HG03159 (cell line): ENCODE data around the gene C6orf141.

Experiments used
- ATAC-seq: cut with Tn5 transposase; IDR thresholded peaks from one replicate; pipeline ENCODE4 v1.9.1; 2021; ENCODE audit warnings: mild to moderate bottlenecking, moderate library complexity; ENCODE audit not compliant: unreplicated experiment

Gene C6orf141

DNA sequence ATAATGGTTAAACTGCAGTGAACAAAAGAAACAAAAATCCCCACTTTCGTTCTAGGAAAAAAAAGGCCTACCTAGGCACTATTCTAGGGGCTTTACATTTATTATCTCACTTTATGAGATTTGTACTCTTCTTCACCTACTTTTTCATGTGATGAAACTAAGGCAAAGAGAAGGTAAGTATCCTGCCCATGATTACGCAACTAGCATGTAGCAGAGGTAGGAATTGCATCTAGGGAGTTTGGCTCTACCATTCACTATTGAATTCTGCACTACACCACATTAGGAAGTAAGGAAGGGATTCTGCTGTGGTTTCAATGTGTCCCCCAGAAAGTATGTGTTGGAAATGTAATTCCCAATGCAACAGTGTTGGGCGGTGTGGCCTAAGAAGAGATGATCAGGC is 11.4 kb upstream of the C6orf141 start:
- ATAC-seq = no peak

DNA sequence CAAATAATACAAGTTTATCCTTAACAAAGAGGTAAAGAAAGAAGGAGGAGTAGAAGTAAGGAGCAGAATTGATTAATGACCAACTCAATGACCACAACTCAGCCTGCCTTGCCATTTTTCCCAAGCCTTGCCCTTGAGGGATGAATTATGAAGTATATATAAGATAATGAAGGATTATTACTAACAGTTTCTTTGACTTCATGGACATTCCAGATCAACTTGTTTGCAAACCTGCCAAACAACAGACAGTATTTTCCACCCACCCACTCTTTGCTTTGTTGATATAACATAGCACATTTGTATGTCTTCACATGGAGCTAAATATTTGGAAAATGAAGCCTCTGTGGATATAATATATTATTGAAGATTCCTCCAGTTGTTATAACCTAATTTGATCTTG is 9.9 kb upstream of the C6orf141 start:
- ATAC-seq = no peak

DNA sequence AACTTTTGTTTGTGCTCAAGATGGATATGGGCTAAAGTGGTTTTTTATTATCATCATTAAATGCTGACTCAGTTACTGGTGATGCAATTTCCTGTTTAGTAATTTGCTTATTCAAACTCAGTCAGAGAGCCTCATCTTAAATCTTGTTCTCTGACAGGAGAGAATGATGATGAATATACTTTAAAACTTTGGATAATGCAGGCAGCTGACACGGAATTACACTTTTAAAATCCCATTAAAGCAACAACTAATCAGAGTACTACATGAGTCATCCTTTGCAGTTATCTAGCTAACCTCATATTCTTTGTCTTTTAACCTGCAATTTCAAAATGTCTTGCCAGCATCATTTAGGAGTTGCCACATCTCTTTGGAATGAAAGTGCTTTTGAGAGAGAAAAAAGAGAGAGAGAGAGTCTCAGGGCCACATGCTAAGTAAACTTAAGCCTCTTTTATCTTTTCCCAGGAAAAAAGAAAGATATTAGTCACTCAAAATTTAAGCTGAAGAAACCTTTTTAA is 9.2 kb upstream of the C6orf141 start:
- no peak for ATAC-seq

DNA sequence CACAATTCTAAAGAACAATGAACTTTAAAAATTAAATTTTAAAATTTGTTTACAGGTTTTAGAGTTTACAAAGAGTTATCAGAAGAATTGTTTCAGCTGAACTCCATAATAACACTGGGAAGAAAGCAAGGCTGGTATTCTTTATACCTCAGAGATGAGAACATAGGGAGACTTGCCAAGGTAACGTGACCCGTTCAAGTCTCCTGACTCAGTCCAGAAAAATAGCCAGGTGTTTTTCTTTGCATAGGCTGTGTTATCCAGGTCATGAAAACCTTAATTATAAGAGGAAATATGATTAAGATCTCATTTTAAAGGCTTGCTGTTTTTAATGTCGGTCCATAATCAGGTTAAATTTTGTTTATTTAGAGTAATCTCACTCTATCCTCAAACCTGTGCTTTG is 8.5 kb upstream of the C6orf141 start:
- ATAC-seq = no peak

DNA sequence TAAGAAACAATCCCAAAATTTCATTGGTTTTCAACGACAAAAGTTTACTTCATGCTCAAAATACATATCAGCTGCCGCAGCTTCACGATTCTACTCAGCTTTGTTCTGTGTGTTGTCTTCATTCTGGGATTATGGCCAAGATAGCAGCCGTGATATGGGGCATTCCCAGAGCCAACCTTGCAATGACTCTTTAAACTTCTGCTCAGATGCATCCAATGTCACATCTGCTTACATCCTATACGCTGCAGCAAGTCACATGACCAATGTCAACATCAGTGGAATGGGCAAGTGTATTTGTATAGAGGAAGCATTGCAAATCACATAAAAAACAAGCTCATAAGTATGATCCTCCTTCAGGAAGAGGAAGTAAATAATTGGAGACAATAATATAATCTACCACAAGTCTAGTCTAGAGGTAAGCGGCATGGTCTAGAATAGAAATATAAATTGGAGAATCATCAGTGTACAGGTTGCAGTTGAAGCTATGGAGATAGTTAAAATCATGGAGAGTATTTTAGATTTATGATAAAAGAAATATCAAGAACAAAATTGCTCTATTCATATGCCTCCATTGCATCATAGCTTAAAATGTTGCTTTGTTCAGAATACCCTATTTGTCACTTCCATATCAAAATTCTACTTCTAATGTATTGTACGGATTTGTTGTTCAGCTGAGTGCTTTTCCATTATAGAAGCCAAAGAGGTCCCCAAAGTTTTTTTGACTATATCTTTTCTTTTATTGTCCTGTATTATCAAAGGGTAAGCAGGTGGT is 7.2 kb upstream of the C6orf141 start:
- ATAC-seq = no peak

DNA sequence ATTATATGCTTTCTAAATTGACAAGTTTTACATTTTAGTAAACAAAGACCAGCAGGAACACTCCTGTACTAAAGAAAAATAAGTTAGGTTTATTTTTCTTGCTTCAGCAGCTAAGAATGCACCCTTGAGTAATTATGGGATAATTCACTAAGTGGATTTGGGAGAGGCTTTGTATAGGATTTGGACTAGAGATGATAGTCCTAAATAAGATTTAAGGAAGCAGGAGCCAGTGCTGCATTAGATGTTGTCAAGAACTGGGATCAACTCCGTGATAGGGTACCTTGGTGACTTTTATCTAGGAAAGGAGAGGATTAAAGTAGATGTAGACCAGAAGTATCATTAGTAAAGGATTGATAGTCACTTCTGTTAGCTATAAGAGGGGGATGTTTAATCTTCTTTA is 4.1 kb upstream of the C6orf141 start:
- ATAC-seq = no peak

DNA sequence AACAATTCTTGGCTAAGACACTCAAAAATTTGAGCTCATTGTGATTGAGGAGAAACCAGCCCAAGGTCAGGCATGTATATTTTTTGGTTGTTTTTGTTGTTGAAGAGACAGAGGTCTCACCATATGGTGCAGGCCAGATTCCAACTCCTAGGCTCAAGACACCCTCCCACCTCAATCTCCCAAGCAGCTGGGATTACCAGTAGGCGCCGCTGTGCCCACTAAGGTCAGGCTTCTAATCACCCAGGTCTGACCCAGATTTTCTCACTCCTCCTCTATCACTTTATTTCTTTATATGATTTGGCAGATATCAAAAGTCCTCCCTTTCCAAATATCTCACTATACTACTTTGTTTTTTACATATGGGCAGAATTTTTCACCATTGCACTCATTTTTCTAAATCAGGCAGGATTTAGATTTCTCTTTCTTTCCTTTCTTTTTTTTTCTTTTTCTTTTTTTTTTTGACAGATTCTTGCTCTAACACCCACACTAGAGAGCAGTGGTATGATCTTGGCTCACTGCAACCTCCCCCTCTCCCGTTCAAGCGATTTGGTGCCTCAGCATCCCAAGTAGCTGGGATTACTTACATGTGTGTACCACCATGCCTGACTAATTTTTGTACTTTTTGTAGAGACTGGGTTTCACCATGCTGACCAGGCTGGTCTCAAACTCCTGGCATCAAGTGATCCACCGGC is 1.7 kb upstream of the C6orf141 start:
- no peak for ATAC-seq

DNA sequence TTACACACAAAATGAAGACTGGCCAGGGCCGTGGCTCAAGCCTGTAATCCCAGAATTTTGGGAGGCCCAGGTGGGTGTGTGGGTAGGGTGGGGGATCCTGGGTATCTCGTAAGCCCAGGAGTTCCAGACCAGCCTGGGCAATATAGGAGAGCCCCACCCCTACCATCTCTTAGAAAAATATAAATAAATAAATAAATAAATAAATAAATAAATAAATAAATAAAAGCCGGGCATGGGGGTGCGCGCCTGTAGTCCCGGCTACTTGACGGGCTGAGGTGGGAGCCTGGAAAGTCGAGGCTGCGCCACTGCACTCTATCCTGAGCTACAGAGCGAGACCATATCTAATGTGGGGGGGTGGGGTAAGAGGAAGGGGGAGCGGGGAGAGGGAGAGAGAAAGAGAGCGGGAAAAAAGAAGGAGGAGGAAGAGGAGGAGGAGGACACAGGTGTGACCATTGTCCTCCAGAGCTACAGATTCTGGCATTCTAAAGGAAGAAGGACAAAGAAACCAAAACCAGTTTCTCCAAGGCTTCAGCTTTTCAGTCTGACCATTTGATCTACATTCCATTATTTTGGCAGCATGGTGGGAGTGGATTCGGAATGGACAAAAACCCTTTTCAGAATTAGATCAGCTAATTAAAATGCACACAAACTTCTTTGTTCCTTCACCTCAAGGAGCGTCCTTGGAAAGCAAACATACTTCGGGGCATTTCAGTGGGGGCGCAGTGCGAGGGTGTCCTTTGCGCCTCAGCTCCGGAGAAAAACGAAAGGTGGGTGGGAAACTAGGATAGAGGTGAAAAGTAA is 577 bp upstream of the C6orf141 start:
- ATAC-seq = no peak

DNA sequence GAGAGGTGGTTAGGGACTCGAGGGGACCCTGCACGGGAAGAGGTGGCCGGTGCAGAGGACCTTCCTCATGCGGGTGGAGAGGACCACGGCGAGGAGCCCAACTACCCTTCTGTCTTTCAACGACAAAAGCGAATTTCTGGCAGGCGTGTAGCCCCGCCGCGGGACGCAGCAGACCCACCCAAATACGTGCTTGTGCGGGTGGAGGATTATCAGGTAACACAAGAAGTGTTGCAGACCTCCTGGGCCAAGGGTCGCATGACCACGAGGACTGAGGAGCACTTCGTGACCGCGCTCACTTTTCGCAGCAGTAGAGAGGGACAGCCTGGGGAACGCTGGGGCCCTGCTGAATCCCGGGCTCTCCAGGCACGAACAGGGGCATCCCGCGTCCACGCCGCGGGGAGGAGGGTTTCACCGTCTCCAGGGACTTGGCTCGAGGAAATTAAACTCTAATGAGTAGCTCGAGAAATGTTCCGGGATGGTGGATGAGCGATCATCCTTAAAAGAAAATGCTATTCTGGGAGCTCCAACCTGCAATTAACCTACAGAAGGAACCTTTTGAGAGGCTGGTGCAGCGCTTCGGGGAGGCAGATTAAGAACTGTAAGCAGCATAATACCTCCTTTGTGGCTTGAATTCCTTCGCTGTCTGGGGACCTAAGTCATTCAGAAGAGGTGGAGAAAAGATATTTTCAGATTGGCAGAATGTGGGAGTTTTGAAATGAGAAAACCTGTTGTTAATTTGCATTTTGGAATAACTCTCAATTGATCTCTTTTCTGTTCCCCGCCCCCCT is 804 bp downstream of the C6orf141 start:
- ATAC-seq = peak; percentile 45

DNA sequence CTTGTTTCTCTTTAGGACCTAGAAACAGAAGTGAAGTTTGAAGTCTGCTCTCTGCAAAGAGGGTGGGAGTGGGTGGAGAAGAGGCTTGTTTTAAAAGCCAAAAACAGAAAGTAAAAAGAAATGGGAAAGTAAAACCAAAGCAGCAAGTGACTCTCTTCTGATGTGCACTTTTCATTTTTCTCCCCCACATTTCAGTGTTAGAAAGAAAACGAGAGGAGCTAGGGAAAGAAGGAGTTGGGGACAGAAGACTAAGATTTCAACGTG is 1.3 kb downstream of the C6orf141 start:
- peak; percentile 41 for ATAC-seq

DNA sequence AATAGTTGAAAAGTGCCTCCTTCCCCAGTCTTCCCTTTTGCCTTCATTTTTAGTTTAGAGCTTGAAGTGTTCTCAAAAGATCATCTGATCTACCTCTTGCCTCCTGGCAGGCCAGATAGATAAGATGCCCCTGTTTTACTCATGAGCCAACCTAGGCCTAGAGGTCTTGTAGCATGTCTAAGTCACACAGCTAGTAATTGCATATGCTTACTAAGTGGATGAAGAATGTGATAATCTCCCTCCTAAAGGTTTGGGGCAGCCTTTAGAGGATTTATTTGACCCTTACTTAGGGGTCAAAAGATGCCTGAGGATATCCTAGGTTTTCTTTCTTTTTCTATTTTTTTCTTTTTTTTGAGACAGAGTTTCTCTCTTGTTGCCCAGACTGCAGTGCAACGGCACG is 2.1 kb downstream of the C6orf141 start:
- no peak for ATAC-seq

DNA sequence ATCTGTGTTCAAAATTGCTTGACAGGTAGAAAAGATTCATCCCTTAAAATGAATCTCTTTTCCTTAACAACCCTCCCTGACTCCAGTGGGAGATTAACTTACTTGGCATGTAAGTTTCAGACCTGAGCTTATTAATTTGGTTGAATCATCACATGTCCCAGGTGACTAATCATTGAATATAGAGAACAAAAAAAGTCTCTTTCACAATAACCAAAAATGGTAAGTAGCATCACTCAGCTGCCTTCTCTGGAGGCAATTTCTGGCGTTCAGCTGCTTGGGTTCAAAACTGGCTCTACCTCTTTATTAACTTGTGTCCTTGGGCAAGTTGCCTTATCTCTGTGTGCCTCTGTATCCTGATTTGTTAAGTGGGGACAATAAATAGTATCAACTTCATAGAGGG is 2.9 kb downstream of the C6orf141 start:
- no peak for ATAC-seq

DNA sequence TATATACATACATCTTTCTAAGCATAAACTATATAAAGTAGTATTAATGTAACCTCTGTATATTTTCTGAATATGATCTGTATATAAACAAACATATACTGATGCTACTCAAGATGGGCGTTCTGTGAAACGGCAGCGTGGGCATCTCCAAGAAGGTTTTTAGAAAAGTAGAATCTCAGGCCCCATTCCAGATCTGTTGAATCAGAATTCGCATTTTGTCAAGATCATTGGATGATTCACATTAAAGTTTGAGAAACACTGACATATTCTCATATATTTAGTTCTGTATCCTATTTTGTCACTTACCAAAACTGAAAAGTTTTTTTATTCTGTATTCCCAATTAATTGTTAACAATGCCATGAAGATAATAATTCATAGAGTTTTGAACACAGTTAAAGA is 5.5 kb downstream of the C6orf141 start:
- ATAC-seq = no peak

DNA sequence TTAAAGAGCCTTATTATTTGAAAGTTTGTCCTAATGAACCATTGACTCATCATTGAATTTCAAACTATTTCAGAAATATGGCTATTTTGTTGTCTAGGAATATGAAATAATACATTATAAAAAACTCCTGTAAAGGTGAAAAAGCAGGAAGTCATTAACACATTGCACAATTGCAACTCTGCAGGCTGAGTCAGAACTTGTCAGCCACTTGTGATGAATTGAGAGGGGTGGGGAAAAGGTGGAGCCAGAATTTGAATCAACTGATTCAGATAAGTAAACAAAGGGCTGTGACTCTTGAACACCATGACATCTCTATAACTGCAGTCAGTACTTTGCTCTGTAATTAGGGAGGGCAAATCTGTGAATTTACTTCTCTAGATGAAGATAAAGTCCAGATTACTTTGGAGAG is 6.0 kb downstream of the C6orf141 start:
- no peak for ATAC-seq

DNA sequence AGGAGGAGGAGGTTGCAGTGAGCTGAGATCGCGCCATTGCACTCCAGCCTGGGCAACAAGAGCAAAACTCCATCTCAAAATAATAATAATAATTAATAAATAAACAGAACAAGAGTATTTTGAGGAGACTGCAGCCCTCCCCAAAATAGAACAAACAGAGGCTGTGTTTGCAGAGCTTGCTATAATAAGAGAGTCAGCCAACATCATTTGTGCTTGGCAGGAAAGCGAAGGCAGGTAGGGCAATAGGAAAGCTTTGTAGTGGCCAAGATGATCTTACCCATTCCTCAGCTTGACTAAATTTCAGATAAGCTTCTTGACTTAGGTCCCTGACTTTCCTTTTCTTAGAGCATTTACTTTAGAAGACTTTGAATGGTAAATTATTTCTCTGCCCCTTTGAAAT is 6.7 kb downstream of the C6orf141 start:
- no peak for ATAC-seq

DNA sequence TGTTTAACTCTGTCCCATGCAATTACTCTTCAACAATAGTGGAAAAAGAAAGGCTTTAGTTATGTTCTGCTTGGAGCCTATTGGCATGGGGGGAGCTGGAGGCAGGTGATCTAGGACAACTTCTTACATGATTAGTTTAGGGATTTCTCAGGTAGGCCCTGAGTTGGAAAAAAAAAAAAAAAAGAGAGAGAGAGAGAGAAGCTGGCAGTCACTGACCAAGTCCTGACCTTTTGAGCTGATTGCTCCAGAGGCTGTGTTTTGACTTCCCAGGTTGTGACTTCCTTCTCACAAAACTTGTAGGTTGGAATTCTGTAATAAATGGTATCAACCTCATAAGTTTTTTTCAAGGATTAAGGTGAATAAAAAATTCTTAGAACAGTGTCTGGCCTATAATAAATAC is 7.8 kb downstream of the C6orf141 start:
- no peak for ATAC-seq

DNA sequence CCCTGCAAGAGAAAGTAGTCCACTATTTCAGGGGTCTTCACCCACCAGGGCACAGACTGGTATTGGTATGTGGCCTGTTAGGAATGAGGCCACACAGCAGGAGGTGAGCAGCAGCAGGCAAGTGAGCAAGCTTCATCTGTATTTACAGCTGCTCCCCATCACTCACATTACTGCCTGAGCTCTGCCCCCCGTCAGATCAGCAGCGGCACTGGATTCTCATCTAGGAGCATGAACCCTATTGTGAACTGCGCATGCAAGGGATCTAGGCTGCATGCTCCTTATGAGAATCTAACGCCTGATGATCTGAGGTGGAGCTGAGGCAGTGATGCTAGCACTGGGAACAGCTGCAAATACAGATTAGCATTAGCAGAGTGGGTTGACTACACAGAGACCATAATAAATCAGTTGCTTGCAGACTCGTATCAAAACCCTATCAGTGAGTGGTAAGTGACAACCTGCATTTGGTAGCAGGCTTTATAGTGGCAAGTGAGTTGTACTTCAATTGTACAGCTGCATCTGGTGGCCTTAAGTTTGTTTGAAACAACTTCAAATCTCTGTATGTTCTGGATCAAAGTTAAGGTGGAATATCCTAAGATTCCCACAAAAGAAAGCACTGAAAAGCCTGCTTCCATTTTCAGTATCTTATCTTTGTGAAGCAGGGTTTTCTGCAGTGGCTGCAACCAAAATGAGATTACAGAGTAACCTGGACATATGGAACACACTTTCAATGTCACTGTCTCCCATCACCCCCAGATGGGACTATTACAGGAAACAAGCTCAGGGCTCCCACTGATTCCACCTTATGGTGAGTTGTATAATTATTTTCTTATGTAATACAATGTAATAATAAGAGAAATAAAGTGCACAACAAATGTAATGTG is 12.8 kb downstream of the C6orf141 start:
- no peak for ATAC-seq

DNA sequence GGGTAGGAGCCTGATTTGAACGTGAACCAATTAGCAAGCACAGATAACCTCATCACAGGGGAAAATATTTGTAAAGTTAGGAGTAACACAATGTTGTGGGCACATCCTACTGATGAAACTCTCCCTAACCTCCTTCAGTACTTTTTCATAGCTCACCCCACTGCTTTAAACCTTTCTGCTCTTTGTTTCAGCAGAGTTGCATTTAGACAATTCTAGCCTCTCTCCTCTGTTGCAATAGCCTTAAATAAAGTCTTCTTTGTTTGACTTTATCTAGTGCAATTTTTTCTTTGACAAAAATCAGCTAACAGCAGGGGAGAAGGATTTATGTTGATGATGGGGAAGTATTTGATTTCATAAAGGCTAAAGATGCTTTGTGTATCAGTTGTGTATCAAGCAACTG is 14.1 kb downstream of the C6orf141 start:
- ATAC-seq = no peak

DNA sequence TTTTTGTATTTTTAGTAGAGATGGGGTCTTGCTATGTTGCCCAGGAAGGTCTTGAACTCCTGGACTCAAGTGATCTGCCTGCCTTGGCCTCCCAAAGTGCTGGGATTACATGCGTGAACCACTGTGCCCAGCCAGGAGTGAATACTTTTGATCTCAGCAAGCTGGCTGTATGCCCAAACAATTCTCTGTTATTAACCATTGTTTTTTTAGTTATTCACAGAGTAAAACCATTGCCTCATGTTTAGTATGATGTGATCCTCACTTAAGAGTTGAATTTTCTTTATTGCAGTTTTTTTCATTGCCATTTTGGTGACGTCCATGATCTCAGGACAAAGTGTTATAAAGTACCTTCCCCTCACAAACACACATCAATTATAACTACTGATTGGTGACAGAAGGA is 14.8 kb downstream of the C6orf141 start:
- no peak for ATAC-seq

DNA sequence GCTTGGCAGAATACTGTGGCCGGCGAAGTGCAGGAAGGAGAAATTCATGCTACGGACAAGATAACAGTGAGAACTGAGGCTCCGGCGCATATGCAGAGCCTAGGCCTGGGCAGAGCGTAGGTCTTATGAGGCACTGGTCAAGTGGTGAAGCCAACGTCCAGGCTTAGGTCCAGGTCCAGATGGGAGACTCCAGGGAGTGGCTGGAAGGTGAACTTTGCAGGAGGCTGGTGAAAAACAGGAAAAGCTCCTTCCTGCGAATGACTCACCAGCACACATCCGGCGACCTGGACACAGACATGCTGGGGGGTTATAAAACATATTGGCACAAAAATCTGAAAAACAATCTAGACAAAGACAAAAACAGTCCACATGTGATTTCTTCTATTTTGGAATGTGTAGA is 15.4 kb downstream of the C6orf141 start:
- ATAC-seq = no peak
